T47D (cell line): Measurements from ENCODE around the gene TRAK1.

Experiments
- DNase-seq, 2 experiments: peaks; one replicate each; pipeline versions ENCODE4 v3.0.0 to v3.0.0-alpha.2; 2011 to 2012; ENCODE audit warnings: low read depth in 1 of 2, low spot score in 1 of 2
- JUND ChIP-seq: IDR thresholded peaks from 2 replicates; pipeline ENCODE4 v1.6.1; 2012; ENCODE audit warnings: low read depth
- in situ Hi-C: cut with HindIII; loops from 2 replicates; pipeline ENCODE4 v1.10.0; 2016; ENCODE audit warnings: low sequenced_read_pairs, low pct_unique_long_range_greater_than_20kb

The TRAK1 gene

GRCh38 chr3:42179110-42179725, 88.1 kb downstream of the TRAK1 start:
- TF ChIP-seq JUND = no peak
- in situ Hi-C loops = no loop called here
- DNase-seq = peak in 1 of 2 experiments; percentile 26

- in situ Hi-C loops = no loop called here
- no peak for DNase-seq
- no peak for TF ChIP-seq JUND
Measured at GRCh38 chr3:42180901-42181300, 89.7 kb downstream of the TRAK1 start.

GRCh38 chr3:42182555-42182954, 91.4 kb downstream of the TRAK1 start:
- DNase-seq = no peak
- no peak for TF ChIP-seq JUND
- in situ Hi-C loops = no loop called here

- TF ChIP-seq JUND = no peak
- no peak for DNase-seq
- in situ Hi-C loops = no loop called here
Measured at GRCh38 chr3:42183991-42184632, 93.0 kb downstream of the TRAK1 start.

- in situ Hi-C loops = no loop called here
- no peak for DNase-seq
- no peak for TF ChIP-seq JUND
Measured at GRCh38 chr3:42184651-42185443, 93.7 kb downstream of the TRAK1 start.

- DNase-seq = no peak
- in situ Hi-C loops = no loop called here
- no peak for TF ChIP-seq JUND
Measured at GRCh38 chr3:42187936-42188335, 96.8 kb downstream of the TRAK1 start.

- in situ Hi-C loops = no loop called here
- no peak for TF ChIP-seq JUND
- DNase-seq = no peak
Measured at GRCh38 chr3:42188376-42188775, 97.2 kb downstream of the TRAK1 start.

GRCh38 chr3:42189001-42189460, 97.9 kb downstream of the TRAK1 start:
- no peak for TF ChIP-seq JUND
- in situ Hi-C loops = no loop called here
- no peak for DNase-seq

- DNase-seq = no peak
- in situ Hi-C loops = no loop called here
- TF ChIP-seq JUND = no peak
Measured at GRCh38 chr3:42189736-42190135, 98.6 kb downstream of the TRAK1 start.

- DNase-seq = peak; percentile 57 to 84
- no peak for TF ChIP-seq JUND
- in situ Hi-C loops = no loop called here
Measured at GRCh38 chr3:42190701-42191442, 99.7 kb downstream of the TRAK1 start.

GRCh38 chr3:42191443-42191747, 100.2 kb downstream of the TRAK1 start:
- no peak for DNase-seq
- in situ Hi-C loops = no loop called here
- no peak for TF ChIP-seq JUND

GRCh38 chr3:42192334-42193200, 101.4 kb downstream of the TRAK1 start:
- DNase-seq = no peak
- in situ Hi-C loops = no loop called here
- TF ChIP-seq JUND = no peak
